Measurements from ENCODE around the gene ATG7.

DNA sequence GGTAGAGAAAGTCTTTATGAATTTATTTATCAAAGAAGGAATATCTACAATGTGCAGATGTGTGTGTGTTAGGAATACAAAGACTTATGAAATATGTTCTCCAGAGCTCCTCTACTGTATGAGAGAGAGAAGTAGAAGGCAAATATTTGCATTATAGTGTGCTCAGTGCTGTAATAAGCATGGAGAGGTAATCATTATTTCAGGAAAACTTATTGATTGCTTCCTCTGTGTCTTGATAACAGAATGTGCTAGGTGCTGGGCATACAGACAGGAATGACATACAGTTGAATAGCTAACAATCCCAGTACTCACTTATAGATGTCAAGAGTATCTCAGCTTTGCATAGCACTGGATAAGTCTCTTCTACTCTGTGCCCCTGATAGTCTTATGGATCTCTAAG is 30.2 kb downstream of the ATG7 start:
- TF ChIP-seq POLR2A (IDR thresholded peaks at IDR 0.05; ENCODE audit: low read length) (no peak), RFX5 (IDR thresholded peaks at IDR 0.05) (no peak), MAZ (IDR thresholded peaks at IDR 0.05; ENCODE audit: borderline replicate concordance, low read depth, low read length) (no peak), HOXA7 (CRISPR knock-in tag; IDR thresholded peaks at IDR 0.05) (no peak), HOXB5 (CRISPR knock-in tag; IDR thresholded peaks at IDR 0.05) (no peak), KDM1A (IDR thresholded peaks at IDR 0.05; ENCODE audit: low read depth) (no peak), MYC (IDR thresholded peaks at IDR 0.05; ENCODE audit: borderline replicate concordance, low read length) (no peak), SMC3 (IDR thresholded peaks at IDR 0.05) (no peak)
- TF ChIP-seq, protein P1, sequence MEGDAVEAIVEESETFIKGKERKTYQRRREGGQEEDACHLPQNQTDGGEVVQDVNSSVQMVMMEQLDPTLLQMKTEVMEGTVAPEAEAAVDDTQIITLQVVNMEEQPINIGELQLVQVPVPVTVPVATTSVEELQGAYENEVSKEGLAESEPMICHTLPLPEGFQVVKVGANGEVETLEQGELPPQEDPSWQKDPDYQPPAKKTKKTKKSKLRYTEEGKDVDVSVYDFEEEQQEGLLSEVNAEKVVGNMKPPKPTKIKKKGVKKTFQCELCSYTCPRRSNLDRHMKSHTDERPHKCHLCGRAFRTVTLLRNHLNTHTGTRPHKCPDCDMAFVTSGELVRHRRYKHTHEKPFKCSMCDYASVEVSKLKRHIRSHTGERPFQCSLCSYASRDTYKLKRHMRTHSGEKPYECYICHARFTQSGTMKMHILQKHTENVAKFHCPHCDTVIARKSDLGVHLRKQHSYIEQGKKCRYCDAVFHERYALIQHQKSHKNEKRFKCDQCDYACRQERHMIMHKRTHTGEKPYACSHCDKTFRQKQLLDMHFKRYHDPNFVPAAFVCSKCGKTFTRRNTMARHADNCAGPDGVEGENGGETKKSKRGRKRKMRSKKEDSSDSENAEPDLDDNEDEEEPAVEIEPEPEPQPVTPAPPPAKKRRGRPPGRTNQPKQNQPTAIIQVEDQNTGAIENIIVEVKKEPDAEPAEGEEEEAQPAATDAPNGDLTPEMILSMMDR (IDR thresholded peaks at IDR 0.05) = no peak
- TF ChIP-seq, protein P2, sequence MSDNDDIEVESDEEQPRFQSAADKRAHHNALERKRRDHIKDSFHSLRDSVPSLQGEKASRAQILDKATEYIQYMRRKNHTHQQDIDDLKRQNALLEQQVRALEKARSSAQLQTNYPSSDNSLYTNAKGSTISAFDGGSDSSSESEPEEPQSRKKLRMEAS (IDR thresholded peaks at IDR 0.05) = no peak

All from A549 (cell line).